ENCODE data around the gene SUMO3.

The SUMO3 gene

DNA sequence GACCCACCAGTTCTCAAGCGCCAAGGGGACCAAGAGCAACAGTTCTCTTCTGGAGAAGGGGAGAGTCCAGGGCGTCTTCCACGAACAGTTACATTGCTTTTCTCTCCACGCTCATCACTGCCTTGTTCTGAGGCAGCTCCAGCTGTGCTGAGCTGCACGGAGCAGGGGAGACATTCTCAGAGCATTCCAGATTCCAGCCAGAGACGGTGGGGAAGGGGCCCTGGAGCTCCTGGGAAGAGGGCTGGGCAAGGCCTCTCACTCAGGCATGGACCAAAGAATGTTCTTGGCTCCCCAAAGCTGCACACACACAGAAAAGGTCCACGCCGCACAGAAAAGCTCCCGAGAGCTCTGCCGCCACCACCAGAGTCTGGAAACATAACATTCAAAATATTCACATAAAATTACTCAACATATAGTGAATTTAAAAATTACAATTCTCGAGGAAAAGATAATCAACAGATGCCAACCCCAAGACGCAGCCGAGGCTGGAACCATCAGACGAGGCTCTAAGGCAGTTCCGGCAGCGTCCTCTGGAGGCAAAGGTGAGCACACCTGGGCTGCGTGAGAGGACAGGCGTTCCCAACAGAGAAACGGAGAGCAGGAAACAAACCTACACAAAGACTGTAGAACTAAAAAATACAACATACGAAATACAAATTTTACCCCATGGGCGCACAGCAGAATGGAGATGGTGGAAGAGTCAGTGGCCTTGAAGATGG lies 56.7 kb downstream of the SUMO3 start:
- Histone ChIP-seq H3K4me3 (replicated peaks; ENCODE audit: insufficient read depth, low read length) (no peak overlapping the region), H3K27ac (replicated peaks) (no peak overlapping the region), H3K27me3 (ENCODE audit: insufficient read depth, poor library complexity, severe bottlenecking) (no peaks in the 10 kb centered on the region)
- DNase-seq (ENCODE audit: low read depth in 1 of 2, low spot score in 1 of 2), result no peak
- TF ChIP-seq, protein P1, sequence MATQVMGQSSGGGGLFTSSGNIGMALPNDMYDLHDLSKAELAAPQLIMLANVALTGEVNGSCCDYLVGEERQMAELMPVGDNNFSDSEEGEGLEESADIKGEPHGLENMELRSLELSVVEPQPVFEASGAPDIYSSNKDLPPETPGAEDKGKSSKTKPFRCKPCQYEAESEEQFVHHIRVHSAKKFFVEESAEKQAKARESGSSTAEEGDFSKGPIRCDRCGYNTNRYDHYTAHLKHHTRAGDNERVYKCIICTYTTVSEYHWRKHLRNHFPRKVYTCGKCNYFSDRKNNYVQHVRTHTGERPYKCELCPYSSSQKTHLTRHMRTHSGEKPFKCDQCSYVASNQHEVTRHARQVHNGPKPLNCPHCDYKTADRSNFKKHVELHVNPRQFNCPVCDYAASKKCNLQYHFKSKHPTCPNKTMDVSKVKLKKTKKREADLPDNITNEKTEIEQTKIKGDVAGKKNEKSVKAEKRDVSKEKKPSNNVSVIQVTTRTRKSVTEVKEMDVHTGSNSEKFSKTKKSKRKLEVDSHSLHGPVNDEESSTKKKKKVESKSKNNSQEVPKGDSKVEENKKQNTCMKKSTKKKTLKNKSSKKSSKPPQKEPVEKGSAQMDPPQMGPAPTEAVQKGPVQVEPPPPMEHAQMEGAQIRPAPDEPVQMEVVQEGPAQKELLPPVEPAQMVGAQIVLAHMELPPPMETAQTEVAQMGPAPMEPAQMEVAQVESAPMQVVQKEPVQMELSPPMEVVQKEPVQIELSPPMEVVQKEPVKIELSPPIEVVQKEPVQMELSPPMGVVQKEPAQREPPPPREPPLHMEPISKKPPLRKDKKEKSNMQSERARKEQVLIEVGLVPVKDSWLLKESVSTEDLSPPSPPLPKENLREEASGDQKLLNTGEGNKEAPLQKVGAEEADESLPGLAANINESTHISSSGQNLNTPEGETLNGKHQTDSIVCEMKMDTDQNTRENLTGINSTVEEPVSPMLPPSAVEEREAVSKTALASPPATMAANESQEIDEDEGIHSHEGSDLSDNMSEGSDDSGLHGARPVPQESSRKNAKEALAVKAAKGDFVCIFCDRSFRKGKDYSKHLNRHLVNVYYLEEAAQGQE (IDR thresholded peaks at IDR 0.05; ENCODE audit: insufficient replicate concordance, low read depth), result no peak
- TF ChIP-seq POLR2AphosphoS5 (IDR thresholded peaks at IDR 0.05; ENCODE audit: low read depth) (no peak), GABPA (IDR thresholded peaks at IDR 0.05; ENCODE audit: low read depth) (no peak), SPI1 (IDR thresholded peaks at IDR 0.05; ENCODE audit: borderline replicate concordance, low read depth) (no peak)
- TF ChIP-seq, protein P2, sequence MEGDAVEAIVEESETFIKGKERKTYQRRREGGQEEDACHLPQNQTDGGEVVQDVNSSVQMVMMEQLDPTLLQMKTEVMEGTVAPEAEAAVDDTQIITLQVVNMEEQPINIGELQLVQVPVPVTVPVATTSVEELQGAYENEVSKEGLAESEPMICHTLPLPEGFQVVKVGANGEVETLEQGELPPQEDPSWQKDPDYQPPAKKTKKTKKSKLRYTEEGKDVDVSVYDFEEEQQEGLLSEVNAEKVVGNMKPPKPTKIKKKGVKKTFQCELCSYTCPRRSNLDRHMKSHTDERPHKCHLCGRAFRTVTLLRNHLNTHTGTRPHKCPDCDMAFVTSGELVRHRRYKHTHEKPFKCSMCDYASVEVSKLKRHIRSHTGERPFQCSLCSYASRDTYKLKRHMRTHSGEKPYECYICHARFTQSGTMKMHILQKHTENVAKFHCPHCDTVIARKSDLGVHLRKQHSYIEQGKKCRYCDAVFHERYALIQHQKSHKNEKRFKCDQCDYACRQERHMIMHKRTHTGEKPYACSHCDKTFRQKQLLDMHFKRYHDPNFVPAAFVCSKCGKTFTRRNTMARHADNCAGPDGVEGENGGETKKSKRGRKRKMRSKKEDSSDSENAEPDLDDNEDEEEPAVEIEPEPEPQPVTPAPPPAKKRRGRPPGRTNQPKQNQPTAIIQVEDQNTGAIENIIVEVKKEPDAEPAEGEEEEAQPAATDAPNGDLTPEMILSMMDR (IDR thresholded peaks at IDR 0.05; ENCODE audit: insufficient read depth, low read length), result no peak

DNA sequence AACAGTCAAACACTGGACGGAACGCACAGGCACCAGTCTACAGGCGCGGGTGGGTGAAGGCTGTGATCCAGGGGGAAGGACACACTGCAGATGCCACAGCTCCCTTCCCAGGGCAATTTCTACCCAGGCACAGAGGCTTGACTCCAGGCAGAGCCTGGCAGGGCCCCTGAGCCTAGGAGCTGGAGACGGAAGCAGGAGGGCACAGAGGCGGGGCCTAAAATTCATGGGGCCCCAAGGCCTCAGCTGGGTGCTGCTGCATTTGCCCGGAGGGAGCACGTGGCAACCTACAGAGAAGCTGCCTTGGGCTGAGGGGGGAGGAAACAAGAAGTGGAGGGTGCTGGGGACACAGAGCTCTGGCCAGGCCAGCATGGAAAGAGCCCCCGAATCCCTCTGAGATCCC lies 57.5 kb downstream of the SUMO3 start:
- Histone ChIP-seq H3K4me3 (replicated peaks; ENCODE audit: insufficient read depth, low read length) (no peak overlapping the region), H3K27ac (replicated peaks) (no peak overlapping the region), H3K27me3 (ENCODE audit: insufficient read depth, poor library complexity, severe bottlenecking) (no peaks in the 10 kb centered on the region)
- TF ChIP-seq GABPA (IDR thresholded peaks at IDR 0.05; ENCODE audit: low read depth) (no peak), SPI1 (IDR thresholded peaks at IDR 0.05; ENCODE audit: borderline replicate concordance, low read depth) (no peak), POLR2AphosphoS5 (IDR thresholded peaks at IDR 0.05; ENCODE audit: low read depth) (no peak)
- TF ChIP-seq, protein P1 (IDR thresholded peaks at IDR 0.05; ENCODE audit: insufficient replicate concordance, low read depth), result no peak
- TF ChIP-seq, protein P2 (IDR thresholded peaks at IDR 0.05; ENCODE audit: insufficient read depth, low read length), result no peak
- DNase-seq (ENCODE audit: low read depth in 1 of 2, low spot score in 1 of 2), result no peak

DNA sequence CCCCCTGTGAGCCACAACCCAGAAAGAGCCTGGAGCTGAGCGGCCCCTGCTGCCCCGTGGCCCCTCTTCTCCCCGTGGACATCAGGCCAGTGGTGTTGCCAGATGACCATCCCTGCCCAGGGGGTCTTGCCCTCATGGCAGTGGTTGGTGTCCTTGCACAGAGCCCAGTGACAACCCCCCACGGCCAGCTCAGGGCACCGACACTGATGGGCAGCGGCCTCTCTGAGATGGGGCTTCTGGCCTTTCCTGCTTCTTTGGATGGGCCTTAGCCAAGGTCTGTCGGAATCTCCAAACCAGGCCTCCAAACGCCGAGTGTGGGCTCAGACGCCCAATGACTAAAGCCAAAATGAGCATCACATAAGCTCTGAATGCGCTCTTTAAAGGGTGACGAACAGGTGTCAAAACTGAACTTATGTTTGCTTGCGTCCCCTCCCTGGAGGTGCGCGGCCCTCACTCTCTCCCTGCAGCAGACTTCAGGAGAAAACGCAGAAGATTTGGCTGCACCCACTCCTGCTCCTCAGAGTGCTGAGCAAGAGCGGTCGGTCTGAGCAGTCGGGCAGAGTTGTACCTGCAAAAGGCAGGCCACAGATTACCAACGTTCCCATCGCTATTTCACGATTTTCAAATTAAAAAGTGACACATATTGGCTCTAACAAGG lies 58.1 kb downstream of the SUMO3 start:
- TF ChIP-seq SPI1 (IDR thresholded peaks at IDR 0.05; ENCODE audit: borderline replicate concordance, low read depth), result no peak
- TF ChIP-seq, protein P1 (IDR thresholded peaks at IDR 0.05; ENCODE audit: insufficient replicate concordance, low read depth), result no peak
- DNase-seq (ENCODE audit: low read depth in 1 of 2, low spot score in 1 of 2), result no peak
- Histone ChIP-seq H3K4me3 (replicated peaks; ENCODE audit: insufficient read depth, low read length) (no peak overlapping the region), H3K27ac (replicated peaks) (no peak overlapping the region), H3K27me3 (ENCODE audit: insufficient read depth, poor library complexity, severe bottlenecking) (no peaks in the 10 kb centered on the region)

Data from HL-60 (cell line).